Naive thymus-derived CD4-positive, alpha-beta T cell (primary cell): ENCODE results near the gene RASA2. TPM values are rescaled to one million over a fixed set of nuclear protein-coding genes. Genes with fewer than 3 reads are reported as not detected.

Source experiments
- ATAC-seq: fragments of 150-1000 bp; cut with Tn5 transposase; 2 replicates; pipeline ENCODE4 v1.10.0; 2021; ENCODE audit warnings: mild to moderate bottlenecking, moderate library complexity
- CTCF ChIA-PET: fragments of 350-600 bp; sonication (Branson Sonifier 250); formaldehyde crosslinking; loops from one replicate; lab custom pipeline; 2021; ENCODE audit warnings: antibody characterized with exemption; lab: Charles Lee
- POLR2A ChIA-PET: fragments of 350-600 bp; sonication (Branson Sonifier 250); formaldehyde crosslinking; loops from one replicate; lab custom pipeline; 2021; ENCODE audit warnings: antibody characterized with exemption, inconsistent platforms; lab: Charles Lee
- DNase-seq, 9 donors: peaks; one replicate each; pipeline versions ENCODE4 v3.0.0 to v3.0.0-alpha.2; 2020 to 2022; ENCODE audit warnings: mixed read lengths in 1 of 9
- H3K27ac ChIP-seq: one replicate; pipeline ENCODE4 v1.7.0; 2013; ENCODE audit warnings: mild to moderate bottlenecking, low read depth, low read length, moderate library complexity
- H3K27me3 ChIP-seq, 2 donors: one replicate each; pipeline ENCODE4 v1.7.0; 2013; ENCODE audit warnings: low read length in 2 of 2, mild to moderate bottlenecking in 2 of 2, moderate library complexity in 2 of 2; ENCODE audit not compliant: control insufficient read depth in 2 of 2, insufficient read depth in 2 of 2
- H3K36me3 ChIP-seq, 3 experiments: 1 replicate in 2 of 3; 2 replicates in 1 of 3; pipeline ENCODE4 v1.7.0; 2013; ENCODE audit warnings: low read length in 3 of 3, mild to moderate bottlenecking in 3 of 3, moderate library complexity in 1 of 3; ENCODE audit not compliant: insufficient read depth in 3 of 3, control insufficient read depth in 2 of 3
- H3K4me1 ChIP-seq, 2 donors: one replicate each; pipeline ENCODE4 v1.7.0; 2013; ENCODE audit warnings: low read length in 2 of 2, mild to moderate bottlenecking in 2 of 2, moderate library complexity in 1 of 2; ENCODE audit not compliant: control insufficient read depth in 2 of 2, insufficient read depth in 2 of 2
- H3K4me3 ChIP-seq: 2 replicates; pipeline ENCODE4 v1.7.0; 2013; ENCODE audit warnings: mild to moderate bottlenecking, low read length
- H3K9me3 ChIP-seq, 3 experiments: 1 replicate in 2 of 3; 2 replicates in 1 of 3; pipeline ENCODE4 v1.7.0; 2013; ENCODE audit warnings: low read length in 3 of 3; ENCODE audit not compliant: control insufficient read depth in 2 of 3
- H3K27ac Mint-ChIP-seq, 9 donors: one replicate each; pipeline ENCODE4 v1.8.0; 2020 to 2022; ENCODE audit warnings: mixed read lengths in 9 of 9, mild to moderate bottlenecking in 8 of 9, moderate library complexity in 5 of 9, inconsistent platforms in 2 of 9
- H3K27me3 Mint-ChIP-seq, 5 donors: one replicate each; pipeline ENCODE4 v1.8.0; 2021 to 2022; ENCODE audit warnings: mixed read lengths in 5 of 5, mild to moderate bottlenecking in 1 of 5
- H3K36me3 Mint-ChIP-seq, 5 donors: one replicate each; pipeline ENCODE4 v1.8.0; 2020 to 2022; ENCODE audit warnings: mixed read lengths in 5 of 5, mild to moderate bottlenecking in 3 of 5, inconsistent platforms in 1 of 5
- H3K4me1 Mint-ChIP-seq, 7 donors: one replicate each; pipeline ENCODE4 v1.8.0; 2020 to 2022; ENCODE audit warnings: mixed read lengths in 7 of 7, mild to moderate bottlenecking in 3 of 7, inconsistent platforms in 1 of 7
- H3K4me3 Mint-ChIP-seq, 10 donors: one replicate each; pipeline ENCODE4 v1.8.0; 2020 to 2022; ENCODE audit warnings: mild to moderate bottlenecking in 10 of 10, mixed read lengths in 10 of 10, moderate library complexity in 6 of 10, inconsistent platforms in 2 of 10
- H3K9me3 Mint-ChIP-seq, 11 donors: one replicate each; pipeline ENCODE4 v1.8.0; 2020 to 2022; ENCODE audit warnings: mixed read lengths in 11 of 11, mild to moderate bottlenecking in 4 of 11, inconsistent platforms in 1 of 11, moderate library complexity in 1 of 11
- intact Hi-C, 2 donors: fragments of 100-400 bp; cut with micrococcal nuclease; formaldehyde crosslinking; loops; one replicate each; pipeline ENCODE4 v1.15.1; 2023
- polyA plus RNA-seq, 2 donors: library from polyadenylated mRNA; unstranded; fragments of 300-500 nt; fragmentation: Illumina TruSeq; gene quantifications; one replicate each; pipeline ENCODE4 v1.2.3, GENCODE V29; 2021
- total RNA-seq, 6 experiments: library from RNA in 5 of 6; stranded (reverse) in 5 of 6; gene quantifications; 1 replicate in 5 of 6; 2 replicates in 1 of 6; pipeline ENCODE4 v1.2.3 and lab custom pipeline; 2021 to 2026

The RASA2 gene, protein sequence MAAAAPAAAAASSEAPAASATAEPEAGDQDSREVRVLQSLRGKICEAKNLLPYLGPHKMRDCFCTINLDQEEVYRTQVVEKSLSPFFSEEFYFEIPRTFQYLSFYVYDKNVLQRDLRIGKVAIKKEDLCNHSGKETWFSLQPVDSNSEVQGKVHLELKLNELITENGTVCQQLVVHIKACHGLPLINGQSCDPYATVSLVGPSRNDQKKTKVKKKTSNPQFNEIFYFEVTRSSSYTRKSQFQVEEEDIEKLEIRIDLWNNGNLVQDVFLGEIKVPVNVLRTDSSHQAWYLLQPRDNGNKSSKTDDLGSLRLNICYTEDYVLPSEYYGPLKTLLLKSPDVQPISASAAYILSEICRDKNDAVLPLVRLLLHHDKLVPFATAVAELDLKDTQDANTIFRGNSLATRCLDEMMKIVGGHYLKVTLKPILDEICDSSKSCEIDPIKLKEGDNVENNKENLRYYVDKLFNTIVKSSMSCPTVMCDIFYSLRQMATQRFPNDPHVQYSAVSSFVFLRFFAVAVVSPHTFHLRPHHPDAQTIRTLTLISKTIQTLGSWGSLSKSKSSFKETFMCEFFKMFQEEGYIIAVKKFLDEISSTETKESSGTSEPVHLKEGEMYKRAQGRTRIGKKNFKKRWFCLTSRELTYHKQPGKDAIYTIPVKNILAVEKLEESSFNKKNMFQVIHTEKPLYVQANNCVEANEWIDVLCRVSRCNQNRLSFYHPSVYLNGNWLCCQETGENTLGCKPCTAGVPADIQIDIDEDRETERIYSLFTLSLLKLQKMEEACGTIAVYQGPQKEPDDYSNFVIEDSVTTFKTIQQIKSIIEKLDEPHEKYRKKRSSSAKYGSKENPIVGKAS
- total RNA-seq, result 100 to 1,000 TPM in 2 of 5 experiments, 10 to 100 TPM in 3; 51.9 to 120 (median 96.3) TPM
- polyA plus RNA-seq, result 10 to 100 TPM; 51.0 to 59.8 TPM
- total RNA-seq (lab: John Stamatoyannopoulos, UW), result 216 reads per million, percentile 94 among the genes with 10 or more reads in this experiment

DNA sequence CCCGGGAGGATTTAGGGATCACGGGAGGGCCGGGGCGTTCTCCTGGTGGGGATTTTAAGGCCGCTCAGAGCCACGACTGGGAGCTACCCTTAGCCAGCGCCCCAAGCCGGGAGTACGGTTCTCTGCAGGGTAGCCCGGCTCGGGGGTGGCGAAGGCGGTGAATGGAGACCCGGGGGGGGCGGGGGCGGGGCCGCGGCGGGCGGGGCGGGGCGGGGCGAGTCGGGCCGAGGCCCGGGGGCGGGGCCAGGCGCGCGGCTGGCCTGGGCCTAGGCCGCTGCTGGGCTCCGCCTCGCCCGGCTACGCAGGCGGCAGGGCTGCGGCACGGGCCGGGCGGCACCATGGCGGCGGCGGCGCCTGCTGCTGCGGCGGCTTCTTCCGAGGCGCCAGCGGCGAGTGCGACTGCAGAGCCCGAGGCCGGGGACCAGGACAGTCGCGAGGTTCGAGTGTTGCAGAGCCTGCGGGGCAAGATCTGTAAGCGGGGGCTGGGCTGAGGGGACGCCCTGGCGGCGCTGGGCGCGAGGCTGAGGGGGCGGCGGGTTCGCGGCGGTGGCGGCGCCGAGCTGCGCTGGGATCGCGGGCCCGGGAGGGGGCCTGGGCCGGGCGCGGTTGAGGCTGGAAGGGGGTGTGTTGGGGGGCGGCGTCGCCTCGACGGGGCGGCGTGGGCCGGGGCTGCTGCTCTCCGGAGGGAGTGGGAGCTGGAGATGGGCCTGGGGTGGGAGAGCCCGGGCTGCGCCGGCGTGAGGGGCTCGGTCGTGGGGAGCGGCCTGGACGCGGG, at the start of gene RASA2:
Gene RASA2 (plus strand): TSS at position 282 of the 775 bp plus-strand sequence. CDS start 57 bp downstream, at position 339.
- peak within 1 kb of the TSS; percentile 90 to 99 (median 93) for H3K27ac Mint-ChIP-seq
- H3K27me3 Mint-ChIP-seq, result no peaks in the 10 kb centered on the region
- H3K36me3 Mint-ChIP-seq, result peaks cover 0 to 22% (median 4%) of the 10 kb centered on the region in 5 donors
- Histone ChIP-seq H3K9me3 (no peaks in the 10 kb centered on the region), H3K4me1 (peaks cover 54 to 55% of the 10 kb centered on the region in 2 donors), H3K4me3 (peak within 1 kb of the TSS; percentile 65), H3K36me3 (no peaks in the 10 kb centered on the region), H3K27ac (peak within 1 kb of the TSS; percentile 94), H3K27me3 (no peaks in the 10 kb centered on the region)
- ATAC-seq, result peak; percentile 87
- H3K9me3 Mint-ChIP-seq, result peaks cover 0 to 3% (median 0%) of the 10 kb centered on the region in 11 donors
- peak; percentile 63 to 81 (median 74) for DNase-seq
- ChIA-PET CTCF (interaction anchor here (1.0 to 2.6 kb wide), 8 partner anchors 11 to 75 kb away, joined by 3 to 14 read pairs (median 4); no protein-coding TSS in a partner anchor), POLR2A (interaction anchor here (0.7 to 4.8 kb wide), 44 partner anchors 9 to 310 kb away, joined by 3 to 91 read pairs (median 5); partner anchors contain the start of gene PXYLP1)
- peaks cover 48 to 75% (median 66%) of the 10 kb centered on the region in 7 donors for H3K4me1 Mint-ChIP-seq
- peak within 1 kb of the TSS; percentile 89 to 97 (median 92) for H3K4me3 Mint-ChIP-seq
- intact Hi-C loops, result loop anchor here (1.0 to 10.0 kb wide), 13 partner anchors 11 to 1238 kb away; partner anchors contain the start of genes RNF7 (in 2 of the 2) and TRPC1 (in 1 of the 2)

DNA sequence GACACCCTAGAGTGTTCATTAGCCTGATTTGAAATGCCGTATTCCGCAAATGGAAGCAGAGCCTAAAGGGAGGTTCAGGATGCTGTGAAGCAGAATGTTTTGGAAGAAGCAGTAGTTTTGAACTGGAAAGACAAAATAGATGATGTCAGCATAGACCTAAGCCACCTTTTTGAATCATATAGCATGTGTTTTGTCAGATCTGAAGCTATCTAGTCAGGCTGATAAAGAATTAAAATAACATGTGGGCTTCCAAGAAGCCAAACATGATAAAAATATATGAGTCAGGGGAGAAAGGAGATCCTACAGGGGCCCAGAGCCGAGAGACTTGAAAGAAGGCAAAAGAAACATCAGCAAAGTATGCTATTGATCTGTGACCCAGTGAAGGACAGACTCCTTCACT, 47.2 kb upstream of the RASA2 start:
- Histone ChIP-seq H3K27ac (no peak overlapping the region), H3K4me3 (no peak overlapping the region), H3K4me1 (peaks cover 0 to 13% of the 10 kb centered on the region in 2 donors), H3K36me3 (peaks cover 14 to 30% (median 17%) of the 10 kb centered on the region in 3 experiments), H3K9me3 (no peaks in the 10 kb centered on the region), H3K27me3 (no peaks in the 10 kb centered on the region)
- DNase-seq (no peak), ATAC-seq (no peak)
- intact Hi-C loops, result no loop called here
- Mint-ChIP-seq H3K4me3 (no peak overlapping the region), H3K9me3 (no peaks in the 10 kb centered on the region), H3K27me3 (no peaks in the 10 kb centered on the region), H3K27ac (peak overlapping the region in 4 of 9 donors; percentile 9 to 67 (median 17)), H3K4me1 (peaks cover 9 to 29% (median 20%) of the 10 kb centered on the region in 7 donors), H3K36me3 (peaks cover 13 to 37% (median 16%) of the 10 kb centered on the region in 5 donors)
- CTCF ChIA-PET, result interaction anchor here (0.6 to 4.2 kb wide), 12 partner anchors 11 to 134 kb away, joined by 3 to 33 read pairs (median 5); no protein-coding TSS in a partner anchor
- POLR2A ChIA-PET, result interaction anchor here (0.5 to 0.8 kb wide), 4 partner anchors 9 to 174 kb away, joined by 3 to 4 read pairs (median 3); no protein-coding TSS in a partner anchor

DNA sequence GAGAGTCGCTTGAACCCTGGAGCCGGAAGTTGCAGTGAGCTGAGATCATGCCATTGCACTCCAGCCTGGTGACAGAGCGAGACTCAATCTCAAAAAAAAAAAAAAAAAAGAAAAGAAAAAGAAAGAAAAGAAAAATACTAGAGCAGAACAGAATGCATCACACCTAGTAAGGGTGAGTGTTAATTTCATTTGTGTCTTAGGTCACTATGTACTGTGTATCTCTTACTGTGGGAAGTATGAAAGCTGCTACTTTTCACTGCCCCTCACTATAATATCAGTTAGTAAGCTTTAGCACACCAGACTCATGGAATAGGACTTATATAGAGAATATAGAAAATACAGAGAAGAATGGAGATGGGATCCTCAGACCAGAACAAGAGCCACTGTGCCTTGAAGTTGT, 45.9 kb upstream of the RASA2 start:
- H3K27ac ChIP-seq, result no peak overlapping the region
- POLR2A ChIA-PET, result interaction anchor here (1.5 to 1.9 kb wide), 5 partner anchors 9 to 138 kb away, joined by 3 to 8 read pairs (median 6); no protein-coding TSS in a partner anchor
- no peaks in the 10 kb centered on the region for H3K27me3 ChIP-seq
- Mint-ChIP-seq H3K4me3 (no peak overlapping the region), H3K4me1 (peaks cover 9 to 28% (median 24%) of the 10 kb centered on the region in 7 donors), H3K9me3 (no peaks in the 10 kb centered on the region), H3K27me3 (no peaks in the 10 kb centered on the region), H3K27ac (peak overlapping the region in 5 of 9 donors; percentile 14 to 79 (median 41)), H3K36me3 (peaks cover 13 to 46% (median 26%) of the 10 kb centered on the region in 5 donors)
- intact Hi-C loops, result loop anchor here (1.0 to 5.0 kb wide), 11 partner anchors 11 to 138 kb away; no protein-coding TSS in a partner anchor
- H3K4me1 ChIP-seq, result peaks cover 0 to 13% of the 10 kb centered on the region in 2 donors
- H3K36me3 ChIP-seq, result peaks cover 19 to 41% (median 26%) of the 10 kb centered on the region in 3 experiments
- CTCF ChIA-PET, result interaction anchor here (0.5 to 4.2 kb wide), 16 partner anchors 9 to 159 kb away, joined by 3 to 33 read pairs (median 7); partner anchors contain the start of gene ZBTB38
- no peak overlapping the region for H3K4me3 ChIP-seq
- no peak for DNase-seq
- peak; percentile 21 for ATAC-seq
- no peaks in the 10 kb centered on the region for H3K9me3 ChIP-seq

DNA sequence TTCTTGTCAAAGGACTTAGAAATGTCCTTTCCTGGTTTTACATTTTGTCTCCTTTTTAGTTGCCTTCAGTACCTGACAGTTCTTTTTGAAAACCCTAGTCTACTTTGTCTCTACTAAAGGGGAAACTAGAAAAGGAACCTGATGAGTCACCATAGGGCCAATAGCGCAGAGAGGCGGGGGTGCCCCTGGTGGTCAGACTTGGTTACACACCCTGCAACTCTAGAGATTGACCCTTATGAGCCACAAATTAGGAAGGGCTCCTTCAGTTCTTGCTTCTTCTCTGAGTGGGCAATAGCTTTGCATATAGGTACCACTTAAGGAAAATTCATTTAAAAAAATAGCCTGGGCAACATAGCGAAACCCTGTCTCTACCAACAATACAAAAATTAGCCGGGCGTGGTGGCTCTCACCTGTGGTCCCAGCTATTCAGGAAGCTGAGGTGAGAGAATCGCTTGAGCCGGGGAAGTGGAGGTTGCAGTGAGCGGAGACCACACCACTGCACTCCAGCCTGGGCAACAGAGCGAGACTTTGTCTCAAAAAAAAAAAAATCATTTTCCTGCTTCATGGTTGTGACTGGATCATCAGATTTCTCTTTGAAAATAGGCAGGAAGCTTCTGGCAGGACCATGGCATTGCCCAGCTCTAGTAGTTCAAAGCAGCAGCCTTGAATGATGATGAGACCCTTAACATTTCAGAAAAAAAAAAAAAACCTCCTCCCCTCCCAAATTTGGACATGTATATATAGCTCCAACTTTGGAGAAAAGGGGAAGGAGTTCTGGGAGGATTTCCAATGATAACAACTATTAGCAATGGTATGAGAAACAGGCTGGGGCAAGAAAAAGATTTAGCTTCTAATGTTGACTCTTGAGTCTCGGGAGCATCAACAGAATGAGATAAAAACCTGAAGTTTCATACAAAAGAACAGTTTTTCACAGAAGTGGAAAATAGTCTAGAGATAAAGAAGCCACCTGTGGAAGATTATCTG, 45.2 kb upstream of the RASA2 start:
- no peaks in the 10 kb centered on the region for H3K9me3 Mint-ChIP-seq
- H3K36me3 Mint-ChIP-seq, result peaks cover 13 to 48% (median 26%) of the 10 kb centered on the region in 5 donors
- no peak overlapping the region for H3K4me3 Mint-ChIP-seq
- H3K27ac Mint-ChIP-seq, result peak overlapping the region in 6 of 9 donors; percentile 14 to 79 (median 42)
- Histone ChIP-seq H3K4me1 (peaks cover 0 to 13% of the 10 kb centered on the region in 2 donors), H3K4me3 (no peak overlapping the region), H3K36me3 (peaks cover 19 to 41% (median 33%) of the 10 kb centered on the region in 3 experiments), H3K27ac (no peak overlapping the region), H3K9me3 (no peaks in the 10 kb centered on the region), H3K27me3 (no peaks in the 10 kb centered on the region)
- peaks cover 9 to 24% (median 24%) of the 10 kb centered on the region in 7 donors for H3K4me1 Mint-ChIP-seq
- intact Hi-C loops, result loop anchor here (1.0 to 5.0 kb wide), 11 partner anchors 11 to 138 kb away; no protein-coding TSS in a partner anchor
- H3K27me3 Mint-ChIP-seq, result no peaks in the 10 kb centered on the region
- POLR2A ChIA-PET, result interaction anchor here (0.6 to 1.9 kb wide), 11 partner anchors 10 to 250 kb away, joined by 3 to 8 read pairs (median 5); no protein-coding TSS in a partner anchor
- CTCF ChIA-PET, result interaction anchor here (0.5 to 4.2 kb wide), 29 partner anchors 9 to 202 kb away, joined by 3 to 33 read pairs (median 5); partner anchors contain the start of gene ZBTB38
- ATAC-seq (peak; percentile 97), DNase-seq (peak; percentile 29 to 68 (median 64))
